HG03103 (cell line): ENCODE results near the gene RICTOR.

Experiments used
- ATAC-seq: cut with Tn5 transposase; IDR thresholded peaks from one replicate; pipeline ENCODE4 v1.9.1; 2021; ENCODE audit warnings: low read depth; ENCODE audit not compliant: unreplicated experiment

RICTOR gene

DNA sequence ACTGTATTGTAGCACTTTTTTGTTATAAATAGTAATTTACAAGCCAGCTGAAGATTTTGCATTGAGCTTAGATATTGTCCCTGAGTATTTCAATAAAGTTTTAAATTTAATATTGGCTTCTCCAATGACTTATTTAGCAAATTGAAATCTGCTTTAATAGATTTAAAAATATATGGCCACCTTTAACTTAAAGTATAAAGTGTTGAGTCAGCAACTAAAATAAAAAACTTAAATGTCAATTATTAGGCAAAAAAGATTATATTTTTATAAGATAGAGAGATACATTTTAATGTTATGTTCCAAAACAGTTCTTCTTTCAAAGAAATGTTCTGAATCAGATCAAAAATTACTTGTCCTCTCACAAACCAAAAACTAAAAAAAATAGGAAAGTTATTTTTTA lies 167.7 kb downstream of the RICTOR start:
- no peak for ATAC-seq

DNA sequence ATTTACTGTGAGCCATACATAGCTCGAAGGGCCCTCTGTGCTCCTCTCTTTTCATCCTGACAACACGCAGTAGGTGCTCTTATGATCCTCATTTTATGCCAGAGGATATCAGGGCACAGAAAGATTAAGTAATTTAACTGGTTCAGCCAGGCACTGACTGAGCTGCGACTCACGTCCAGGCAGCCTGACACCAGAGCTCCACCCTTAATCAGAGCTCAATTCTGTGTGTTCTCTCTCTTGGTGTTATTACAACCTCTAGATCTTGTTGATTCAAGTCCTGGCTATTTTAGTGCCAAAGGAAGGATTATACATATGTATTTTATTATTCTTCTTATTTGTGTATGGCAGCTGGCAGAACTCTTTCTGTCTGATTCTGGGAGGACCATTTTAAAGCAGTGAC lies 168.7 kb downstream of the RICTOR start:
- no peak for ATAC-seq

- no peak for ATAC-seq
Observed at GRCh38 chr5:38899936-38900335, 174.3 kb downstream of the RICTOR start.

DNA sequence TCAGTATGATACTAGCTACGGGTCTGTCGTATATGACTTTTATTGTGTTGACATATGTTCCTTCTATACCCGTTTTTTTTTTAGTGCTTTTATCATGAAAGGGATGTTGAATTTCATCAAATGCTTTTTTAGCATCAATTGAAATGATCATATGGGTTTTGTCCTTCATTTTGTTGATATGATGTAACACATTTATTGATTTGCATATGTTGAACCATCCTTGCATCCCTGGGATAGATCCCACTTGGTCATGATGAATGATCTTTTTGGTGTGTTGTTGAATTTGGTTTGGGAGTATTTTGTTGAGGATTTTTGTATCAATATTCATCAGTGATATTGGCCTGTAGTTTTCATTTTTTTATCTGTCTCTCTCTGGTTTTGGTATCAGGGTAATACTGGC lies 177.4 kb downstream of the RICTOR start:
- no peak for ATAC-seq

GRCh38 chr5:38892363-38892762 lies 181.8 kb downstream of the RICTOR start:
- no peak for ATAC-seq

DNA sequence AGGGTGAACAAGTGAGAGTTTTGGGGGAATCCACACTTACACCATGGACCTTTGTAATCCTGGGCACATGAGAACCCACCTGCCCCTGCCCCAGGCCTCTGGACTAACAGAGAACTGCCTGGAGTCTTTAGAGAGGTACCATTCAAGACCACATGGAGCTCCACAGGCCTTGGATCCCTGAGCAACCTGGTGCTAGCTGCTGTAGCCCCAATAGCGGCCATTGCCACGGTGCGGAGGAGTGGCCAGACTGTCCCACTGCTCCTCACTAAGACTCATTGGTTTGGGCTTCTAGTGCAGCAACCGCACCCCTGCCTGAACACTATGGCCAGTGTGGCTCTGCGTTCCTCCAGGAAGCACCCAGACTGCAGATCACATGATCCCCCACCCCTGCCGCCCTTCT lies 182.6 kb downstream of the RICTOR start:
- ATAC-seq: no peak

DNA sequence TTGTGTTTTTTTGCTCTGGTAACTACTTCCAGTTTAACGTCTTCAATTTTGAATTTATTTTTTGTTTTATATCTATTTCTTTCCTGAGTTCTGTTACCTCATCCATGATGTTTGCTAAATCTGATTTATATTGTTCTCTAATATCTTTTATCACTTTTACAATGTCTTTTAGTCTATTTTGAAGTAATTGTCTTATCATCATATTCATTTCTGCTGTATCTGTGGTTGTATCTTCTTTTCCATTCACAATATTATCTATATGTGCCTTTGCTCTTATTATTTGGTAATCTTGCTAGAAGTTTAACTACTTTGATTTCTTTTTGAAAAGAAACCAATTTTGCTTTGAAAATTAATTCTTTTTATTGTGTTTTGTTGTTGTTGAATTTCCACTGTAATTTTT lies 184.8 kb downstream of the RICTOR start:
- no peak for ATAC-seq

GRCh38 chr5:38888041-38888440 lies 186.2 kb downstream of the RICTOR start:
- ATAC-seq: no peak
